Measurements from ENCODE around the gene ZBTB7C. TPM values are rescaled to one million over a fixed set of nuclear protein-coding genes. Genes with fewer than 3 reads are reported as not detected.

The ZBTB7C gene
- polyA plus RNA-seq, 1 donor (not counting 4 experiments of a cell fraction or from before 2014, with no cell fraction given): 0.58 TPM

GRCh38 chr18:48051945-48052840 is 357.0 kb downstream of the ZBTB7C start:
- FAIRE-seq (no peak), DNase-seq (ENCODE audit: low read depth, low spot score) (no peak)
- Histone ChIP-seq H2AFZ (ENCODE audit: control insufficient read depth, low read length) (no peak overlapping the region), H3K9me3 (ENCODE audit: control insufficient read depth, low read depth, low read length) (no peaks in the 10 kb centered on the region), H3K79me2 (ENCODE audit: control insufficient read depth, insufficient read depth, low read length) (no peaks in the 10 kb centered on the region), H3K36me3 (ENCODE audit: control insufficient read depth in 2 of 2, extremely low read depth in 1 of 2, insufficient read depth in 2 of 2, low read length in 2 of 2) (no peaks in the 10 kb centered on the region), H3K27me3 (ENCODE audit: control insufficient read depth, extremely low read depth, insufficient read depth, low read length) (peaks cover 18% of the 10 kb centered on the region), H3K4me2 (ENCODE audit: control insufficient read depth, extremely low read depth, insufficient read depth, low read depth, low read length) (no peak overlapping the region), H3K9me1 (ENCODE audit: control insufficient read depth, extremely low read depth, insufficient read depth, low read length) (no peaks in the 10 kb centered on the region), H4K20me1 (ENCODE audit: control insufficient read depth, extremely low read depth, insufficient read depth, low read length) (no peaks in the 10 kb centered on the region), H3K9ac (ENCODE audit: control insufficient read depth, extremely low read depth, insufficient read depth, low read length) (no peak overlapping the region), H3K4me3 (ENCODE audit: control insufficient read depth in 2 of 3, extremely low read depth in 1 of 3, insufficient read depth in 2 of 3, low read depth in 1 of 3, low read length in 3 of 3) (no peak overlapping the region), H3K4me1 (ENCODE audit: control insufficient read depth, extremely low read depth, insufficient read depth, low read length) (peaks cover 15% of the 10 kb centered on the region), H3K27ac (ENCODE audit: control insufficient read depth, insufficient read depth, low read length) (no peak overlapping the region)
- dilution Hi-C loops (cut with MboI; ENCODE audit: extremely low pct_ligation_motif_present, low sequenced_read_pairs): no loop called here
- TF ChIP-seq CTCF (optimal IDR thresholded peaks at IDR 0.05 in 1 of 3, IDR thresholded peaks at IDR 0.05 in 1 of 3, conservative IDR thresholded peaks at IDR 0.05 in 1 of 3; ENCODE audit: extremely low read depth in 1 of 3, insufficient read depth in 2 of 3, low read length in 3 of 3) (no peak), EZH2 (IDR thresholded peaks at IDR 0.05; ENCODE audit: low read length) (no peak)

GRCh38 chr18:48050176-48050575 is 359.0 kb downstream of the ZBTB7C start:
- H4K20me1 ChIP-seq (ENCODE audit: control insufficient read depth, extremely low read depth, insufficient read depth, low read length): no peaks in the 10 kb centered on the region
- H3K79me2 ChIP-seq (ENCODE audit: control insufficient read depth, insufficient read depth, low read length): no peaks in the 10 kb centered on the region
- H3K9ac ChIP-seq (ENCODE audit: control insufficient read depth, extremely low read depth, insufficient read depth, low read length): no peak overlapping the region
- H3K4me2 ChIP-seq (ENCODE audit: control insufficient read depth, extremely low read depth, insufficient read depth, low read depth, low read length): peak overlapping the region; percentile 9
- no peaks in the 10 kb centered on the region for H3K36me3 ChIP-seq (ENCODE audit: control insufficient read depth in 2 of 2, extremely low read depth in 1 of 2, insufficient read depth in 2 of 2, low read length in 2 of 2)
- no peak overlapping the region for H3K27ac ChIP-seq (ENCODE audit: control insufficient read depth, insufficient read depth, low read length)
- H3K27me3 ChIP-seq (ENCODE audit: control insufficient read depth, extremely low read depth, insufficient read depth, low read length): peaks cover 15% of the 10 kb centered on the region
- no peak overlapping the region for H2AFZ ChIP-seq (ENCODE audit: control insufficient read depth, low read length)
- DNase-seq (ENCODE audit: low read depth, low spot score) (no peak), FAIRE-seq (no peak)
- H3K4me3 ChIP-seq (ENCODE audit: control insufficient read depth in 2 of 3, extremely low read depth in 1 of 3, insufficient read depth in 2 of 3, low read depth in 1 of 3, low read length in 3 of 3): no peak overlapping the region
- H3K9me1 ChIP-seq (ENCODE audit: control insufficient read depth, extremely low read depth, insufficient read depth, low read length): no peaks in the 10 kb centered on the region
- peaks cover 15% of the 10 kb centered on the region for H3K4me1 ChIP-seq (ENCODE audit: control insufficient read depth, extremely low read depth, insufficient read depth, low read length)
- H3K9me3 ChIP-seq (ENCODE audit: control insufficient read depth, low read depth, low read length): no peaks in the 10 kb centered on the region
- dilution Hi-C loops (cut with MboI; ENCODE audit: extremely low pct_ligation_motif_present, low sequenced_read_pairs): no loop called here
- no peak for TF ChIP-seq EZH2 (IDR thresholded peaks at IDR 0.05; ENCODE audit: low read length)
